DOHH2 (cell line): ENCODE measurements around the gene TGM6.
"Not testable (repeated sequence)": the region's sequence is repeated elsewhere in the genome, so short reads cannot be mapped to it uniquely, and the experiment has no call there.

Experiments used
- H3F3A ChIP-seq: fragments of 200-600 bp; sonication (generic), shearing (Covaris generic); 2 replicates; pipeline ENCODE4 v1.6.0; 2016; ENCODE audit warnings: antibody characterized with exemption, mild to moderate bottlenecking; ENCODE audit not compliant: control insufficient read depth, insufficient read depth
- H3K27ac ChIP-seq: fragments of 200-600 bp; sonication (generic); 2 replicates; pipeline ENCODE4 v1.5.1; 2014; ENCODE audit warnings: low read depth, mild to moderate bottlenecking, low read length, moderate library complexity
- H3K27me3 ChIP-seq: fragments of 200-600 bp; sonication (generic); 2 replicates; pipeline ENCODE4 v1.6.1; 2014; ENCODE audit warnings: mild to moderate bottlenecking, low read length, mixed read lengths; ENCODE audit not compliant: control insufficient read depth
- H3K36me3 ChIP-seq: fragments of 200-600 bp; sonication (generic); 2 replicates; pipeline ENCODE4 v1.6.1; 2014; ENCODE audit warnings: mild to moderate bottlenecking, low read length, moderate library complexity, mixed read lengths; ENCODE audit not compliant: control insufficient read depth
- H3K4me1 ChIP-seq: fragments of 200-600 bp; sonication (generic); 2 replicates; pipeline ENCODE4 v1.6.1; 2014; ENCODE audit warnings: mild to moderate bottlenecking, low read length, mixed read lengths; ENCODE audit not compliant: control insufficient read depth
- H3K4me2 ChIP-seq: fragments of 200-600 bp; sonication (generic); 2 replicates; pipeline ENCODE4 v1.6.0; 2014; ENCODE audit warnings: mild to moderate bottlenecking, low read length, moderate library complexity
- H3K4me3 ChIP-seq: fragments of 200-600 bp; sonication (generic); 2 replicates; pipeline ENCODE4 v1.5.1; 2014; ENCODE audit warnings: mild to moderate bottlenecking, low read length, mixed read lengths
- H3K79me2 ChIP-seq: fragments of 200-600 bp; sonication (generic); 2 replicates; pipeline ENCODE4 v1.6.1; 2014; ENCODE audit warnings: mild to moderate bottlenecking, low read length, mixed read lengths; ENCODE audit not compliant: control insufficient read depth
- H3K9me2 ChIP-seq: fragments of 200-600 bp; sonication (generic); replicated peaks from 2 replicates; pipeline ENCODE4 v1.6.1; 2014; ENCODE audit warnings: mild to moderate bottlenecking, low read length, mixed read lengths; ENCODE audit not compliant: control insufficient read depth
- H3K9me3 ChIP-seq: fragments of 200-600 bp; sonication (generic); 2 replicates; pipeline ENCODE4 v1.6.1; 2014; ENCODE audit warnings: antibody characterized with exemption, low read length, mixed read lengths; ENCODE audit not compliant: control insufficient read depth, insufficient read depth
- H4K20me1 ChIP-seq: fragments of 200-600 bp; sonication (generic); 2 replicates; pipeline ENCODE4 v1.6.0; 2014; ENCODE audit warnings: low read depth, mild to moderate bottlenecking, antibody characterized with exemption, low read length, moderate library complexity; ENCODE audit not compliant: control insufficient read depth, insufficient read depth
- EZH2phosphoT487 ChIP-seq: fragments of 200-600 bp; sonication (generic); IDR thresholded peaks from 2 replicates; pipeline ENCODE4 v1.6.1; 2017; ENCODE audit warnings: borderline replicate concordance, mild to moderate bottlenecking, antibody characterized with exemption, low read length, moderate library complexity, mixed read lengths
- TF ChIP-seq, protein P1 (sequence below): fragments of 200-600 bp; sonication (generic); IDR thresholded peaks from one replicate; pipeline ENCODE4 v1.5.1; 2014; ENCODE audit warnings: antibody characterized with exemption, mild to moderate bottlenecking, low read depth, low read length; ENCODE audit not compliant: poor library complexity, severe bottlenecking

TGM6 gene

DNA sequence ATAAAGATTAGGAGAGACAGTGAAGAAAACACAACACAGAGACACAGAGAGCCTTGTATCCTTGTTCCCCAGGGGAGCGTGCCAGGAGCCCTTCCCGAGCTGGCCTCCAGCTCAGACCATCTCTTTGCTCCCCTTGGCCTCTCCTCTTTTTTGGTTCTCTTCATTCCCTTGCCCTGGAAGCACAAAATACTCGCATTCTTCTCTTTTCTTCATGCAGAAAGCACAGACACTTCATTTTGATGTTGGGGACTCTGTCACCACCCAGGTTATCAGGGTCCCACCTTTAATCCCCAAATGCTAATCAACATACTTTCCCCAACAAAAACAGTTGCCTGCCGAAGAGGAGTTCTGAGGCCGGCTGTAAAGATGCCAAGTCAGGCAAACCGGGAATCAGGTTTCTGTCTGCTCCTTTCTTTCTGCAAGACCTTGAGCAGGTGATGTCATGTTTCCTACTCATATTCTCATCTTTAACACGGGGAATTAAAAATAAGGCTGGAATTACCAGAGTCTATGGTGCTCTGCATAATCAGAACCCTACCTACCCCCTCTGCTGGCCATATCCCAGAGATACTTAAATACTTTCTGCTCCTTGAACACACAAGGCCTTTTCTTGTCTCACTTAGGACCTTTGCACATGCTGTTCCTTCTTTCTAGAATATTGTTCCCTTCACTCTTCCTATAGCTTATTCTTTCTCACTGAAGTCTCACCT lies 21.7 kb downstream of the TGM6 start:
- Histone ChIP-seq H4K20me1 (no peaks in the 10 kb centered on the region), H3K9me3 (no peaks in the 10 kb centered on the region), H3K36me3 (no peaks in the 10 kb centered on the region), H3K79me2 (no peaks in the 10 kb centered on the region), H3F3A (no peaks in the 10 kb centered on the region), H3K4me2 (no peak overlapping the region), H3K27ac (no peak overlapping the region), H3K27me3 (0 out of 2 replicates have a peak, but pooled peaks cover 2% of the 10 kb centered on the region), H3K4me1 (no peaks in the 10 kb centered on the region), H3K4me3 (no peak overlapping the region), H3K9me2 (no peaks in the 10 kb centered on the region)
- TF ChIP-seq, protein P1, sequence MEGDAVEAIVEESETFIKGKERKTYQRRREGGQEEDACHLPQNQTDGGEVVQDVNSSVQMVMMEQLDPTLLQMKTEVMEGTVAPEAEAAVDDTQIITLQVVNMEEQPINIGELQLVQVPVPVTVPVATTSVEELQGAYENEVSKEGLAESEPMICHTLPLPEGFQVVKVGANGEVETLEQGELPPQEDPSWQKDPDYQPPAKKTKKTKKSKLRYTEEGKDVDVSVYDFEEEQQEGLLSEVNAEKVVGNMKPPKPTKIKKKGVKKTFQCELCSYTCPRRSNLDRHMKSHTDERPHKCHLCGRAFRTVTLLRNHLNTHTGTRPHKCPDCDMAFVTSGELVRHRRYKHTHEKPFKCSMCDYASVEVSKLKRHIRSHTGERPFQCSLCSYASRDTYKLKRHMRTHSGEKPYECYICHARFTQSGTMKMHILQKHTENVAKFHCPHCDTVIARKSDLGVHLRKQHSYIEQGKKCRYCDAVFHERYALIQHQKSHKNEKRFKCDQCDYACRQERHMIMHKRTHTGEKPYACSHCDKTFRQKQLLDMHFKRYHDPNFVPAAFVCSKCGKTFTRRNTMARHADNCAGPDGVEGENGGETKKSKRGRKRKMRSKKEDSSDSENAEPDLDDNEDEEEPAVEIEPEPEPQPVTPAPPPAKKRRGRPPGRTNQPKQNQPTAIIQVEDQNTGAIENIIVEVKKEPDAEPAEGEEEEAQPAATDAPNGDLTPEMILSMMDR = peak; percentile 11
- TF ChIP-seq EZH2phosphoT487 = no peak

DNA sequence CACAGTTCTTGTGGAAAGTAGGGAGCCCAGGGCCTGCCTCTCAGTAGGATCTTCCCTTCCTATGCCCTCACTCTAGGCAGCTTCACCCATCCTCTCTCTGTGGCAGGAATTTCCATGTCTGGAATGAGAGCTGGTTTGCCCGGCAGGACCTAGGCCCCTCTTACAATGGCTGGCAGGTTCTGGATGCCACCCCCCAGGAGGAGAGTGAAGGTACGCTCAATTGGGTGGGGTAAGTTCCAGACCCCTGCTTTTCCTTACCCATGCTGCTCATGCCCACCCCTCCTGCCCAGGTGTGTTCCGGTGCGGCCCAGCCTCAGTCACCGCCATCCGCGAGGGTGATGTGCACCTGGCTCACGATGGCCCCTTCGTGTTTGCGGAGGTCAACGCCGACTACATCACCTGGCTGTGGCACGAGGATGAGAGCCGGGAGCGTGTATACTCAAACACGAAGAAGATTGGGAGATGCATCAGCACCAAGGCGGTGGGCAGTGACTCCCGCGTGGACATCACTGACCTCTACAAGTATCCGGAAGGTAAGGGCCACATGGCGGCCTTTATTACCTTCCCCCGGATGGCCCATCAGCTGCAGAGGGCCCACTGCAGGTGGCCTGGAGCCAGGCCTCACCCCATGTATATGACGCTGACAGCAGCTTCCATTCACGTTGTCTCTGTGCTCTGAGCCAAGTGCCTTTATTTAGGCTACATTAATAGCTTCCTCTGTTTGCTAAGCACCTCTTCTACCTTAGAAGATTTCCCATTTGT lies 22.8 kb downstream of the TGM6 start:
- Histone ChIP-seq H3K4me3 (no peak overlapping the region), H3K4me2 (no peak overlapping the region), H3K9me3 (no peaks in the 10 kb centered on the region), H3K27ac (no peak overlapping the region), H3K4me1 (no peaks in the 10 kb centered on the region), H3K27me3 (0 out of 2 replicates have a peak, but pooled peaks cover 2% of the 10 kb centered on the region), H3K9me2 (no peaks in the 10 kb centered on the region), H4K20me1 (no peaks in the 10 kb centered on the region), H3K36me3 (no peaks in the 10 kb centered on the region), H3F3A (no peaks in the 10 kb centered on the region), H3K79me2 (no peaks in the 10 kb centered on the region)
- no peak for TF ChIP-seq EZH2phosphoT487
- TF ChIP-seq, protein P1 = no peak

DNA sequence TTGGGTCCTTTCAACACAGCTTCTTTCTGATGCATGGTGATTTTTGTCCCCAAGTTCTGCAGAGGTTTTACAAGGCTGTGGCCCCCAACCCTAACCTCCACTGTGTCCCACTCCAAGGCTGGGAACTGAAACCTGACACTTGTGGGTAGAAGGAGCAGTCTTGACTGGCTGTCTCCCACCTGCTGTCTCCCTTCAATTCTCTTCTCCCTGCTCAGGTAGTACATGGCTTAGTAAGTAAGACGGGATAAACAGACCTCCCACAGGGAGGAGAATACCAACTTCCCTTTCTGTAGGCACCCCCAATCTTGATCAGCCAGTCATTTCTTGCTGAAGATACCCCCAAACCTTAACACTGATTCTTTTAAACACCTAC lies 25.0 kb downstream of the TGM6 start:
- H3K9me2 ChIP-seq = no peaks in the 10 kb centered on the region
- H3K36me3 ChIP-seq = no peaks in the 10 kb centered on the region
- H3K9me3 ChIP-seq = no peaks in the 10 kb centered on the region
- H3K27me3 ChIP-seq = 0 out of 2 replicates have a peak, but pooled peaks cover 5% of the 10 kb centered on the region
- no peaks in the 10 kb centered on the region for H3K4me1 ChIP-seq
- H3K27ac ChIP-seq = no peak overlapping the region
- no peak for TF ChIP-seq EZH2phosphoT487
- TF ChIP-seq, protein P1 = no peak
- no peak overlapping the region for H3K4me3 ChIP-seq
- H3K4me2 ChIP-seq = no peak overlapping the region
- no peaks in the 10 kb centered on the region for H4K20me1 ChIP-seq
- H3K79me2 ChIP-seq = no peaks in the 10 kb centered on the region
- no peaks in the 10 kb centered on the region for H3F3A ChIP-seq

DNA sequence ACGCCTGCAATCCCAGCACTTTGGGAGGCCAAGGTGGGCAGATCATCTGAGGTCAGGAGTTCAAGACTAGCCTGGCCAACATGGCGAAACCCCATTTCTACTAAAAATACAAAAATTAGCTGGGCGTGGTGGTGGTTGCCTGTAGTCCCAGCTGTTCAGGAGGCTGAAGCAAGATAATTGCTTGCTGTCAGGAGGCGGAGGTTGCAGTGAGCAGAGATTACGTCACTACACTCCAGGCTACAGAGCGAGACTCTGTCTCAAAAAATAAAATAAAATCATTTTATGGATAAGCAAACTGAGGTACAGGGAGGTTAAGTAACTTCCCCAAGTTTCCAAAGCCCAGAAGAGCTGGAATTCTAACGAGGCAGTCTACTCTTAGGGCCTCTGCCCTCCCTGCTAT lies 26.7 kb downstream of the TGM6 start:
- not testable (repeated sequence) for H3K4me1 ChIP-seq, H3K79me2 ChIP-seq, H3K27me3 ChIP-seq, H4K20me1 ChIP-seq, H3F3A ChIP-seq, H3K27ac ChIP-seq, H3K9me2 ChIP-seq, H3K9me3 ChIP-seq, H3K36me3 ChIP-seq, H3K4me2 ChIP-seq, H3K4me3 ChIP-seq
